Measurements from ENCODE around the gene NRG3. TPM values are rescaled to one million over a fixed set of nuclear protein-coding genes. Genes with fewer than 3 reads are reported as not detected.

The NRG3 gene
- total and polyA plus RNA-seq, 12 donors, result 0.46 to 3.8 (median 1.3) TPM

GRCh38 chr10:82160307-82160706 lies 285.3 kb downstream of the NRG3 start:
- intact Hi-C loops (cut with DNase I), result no loop called here
- TF ChIP-seq POLR2A (IDR thresholded peaks at IDR 0.05) (no peak), CTCF (IDR thresholded peaks at IDR 0.05) (no peak)
- WGBS, 4 donors, result 80 to 95% (median 94%) methylated on average over 1 of the region's 1 CpG
- H3K36me3 ChIP-seq (replicated peaks in 1 of 2), result no peaks in the 10 kb centered on the region
- DNase-seq, result no peak
- H3K9me3 ChIP-seq (replicated peaks in 1 of 3), result no peaks in the 10 kb centered on the region
- no peak overlapping the region for H3K4me3 ChIP-seq
- no peaks in the 10 kb centered on the region for H3K27me3 ChIP-seq
- no peaks in the 10 kb centered on the region for H3K4me1 ChIP-seq (replicated peaks in 1 of 2)
- H3K27ac ChIP-seq, result no peak overlapping the region

- WGBS, 4 donors, result 38 to 75% (median 72%) methylated on average over 2 of the region's 2 CpGs
- TF ChIP-seq POLR2A (IDR thresholded peaks at IDR 0.05), result no peak
- TF ChIP-seq CTCF (IDR thresholded peaks at IDR 0.05), result no peak
- Histone ChIP-seq H3K4me3 (no peak overlapping the region), H3K27ac (no peak overlapping the region), H3K9me3 (replicated peaks in 1 of 3) (no peaks in the 10 kb centered on the region), H3K27me3 (no peaks in the 10 kb centered on the region), H3K4me1 (replicated peaks in 1 of 2) (no peaks in the 10 kb centered on the region), H3K36me3 (replicated peaks in 1 of 2) (no peaks in the 10 kb centered on the region)
- no peak for DNase-seq
- intact Hi-C loops (cut with DNase I), result no loop called here
Observed at GRCh38 chr10:82161264-82161663, 286.3 kb downstream of the NRG3 start.

GRCh38 chr10:82162549-82163195 lies 287.7 kb downstream of the NRG3 start:
- Histone ChIP-seq H3K4me3 (no peak overlapping the region), H3K4me1 (replicated peaks in 1 of 2) (no peaks in the 10 kb centered on the region), H3K27me3 (no peaks in the 10 kb centered on the region), H3K9me3 (replicated peaks in 1 of 3) (no peaks in the 10 kb centered on the region), H3K36me3 (replicated peaks in 1 of 2) (no peaks in the 10 kb centered on the region), H3K27ac (no peak overlapping the region)
- WGBS, 4 donors, result 49 to 57% (median 54%) methylated on average over 4 of the region's 4 CpGs
- intact Hi-C loops (cut with DNase I), result no loop called here
- TF ChIP-seq CTCF (IDR thresholded peaks at IDR 0.05), result no peak
- TF ChIP-seq POLR2A (IDR thresholded peaks at IDR 0.05), result no peak
- DNase-seq, result no peak

- Histone ChIP-seq H3K27ac (no peak overlapping the region), H3K4me3 (no peak overlapping the region), H3K9me3 (replicated peaks in 1 of 3) (no peaks in the 10 kb centered on the region), H3K4me1 (replicated peaks in 1 of 2) (no peaks in the 10 kb centered on the region), H3K27me3 (no peaks in the 10 kb centered on the region), H3K36me3 (replicated peaks in 1 of 2) (no peaks in the 10 kb centered on the region)
- WGBS, 4 donors, result 82 to 85% (median 84%) methylated on average over 3 of the region's 3 CpGs
- TF ChIP-seq POLR2A (IDR thresholded peaks at IDR 0.05), result no peak
- no peak for TF ChIP-seq CTCF (IDR thresholded peaks at IDR 0.05)
- intact Hi-C loops (cut with DNase I), result no loop called here
- DNase-seq, result no peak
Observed at GRCh38 chr10:82171899-82172298, 296.9 kb downstream of the NRG3 start.
